ENCODE measurements around the gene GRPEL1.

Gene GRPEL1

DNA sequence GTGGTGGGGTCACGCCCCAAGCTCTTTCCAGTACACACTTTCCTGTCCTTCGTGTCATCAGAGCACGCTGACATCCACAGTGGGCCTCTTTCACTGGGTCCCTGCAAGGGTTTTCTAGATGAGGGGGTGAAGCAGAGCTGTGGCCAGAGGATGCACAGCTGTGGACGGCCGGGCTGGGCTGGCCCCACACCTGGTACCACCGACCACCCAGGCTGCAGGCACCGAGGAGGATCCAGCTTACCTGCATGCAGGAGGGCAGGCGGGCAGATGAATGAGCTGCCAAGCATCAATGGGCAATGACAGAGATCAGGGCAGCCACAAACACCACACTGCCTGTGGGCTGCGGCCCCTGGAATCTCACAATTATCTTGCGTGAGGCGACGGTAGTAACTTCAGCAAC, 9.5 kb upstream of the GRPEL1 start:
- 91% methylated on average over 12 of the region's 12 CpGs for whole genome bisulfite sequencing
- no peak overlapping the region for H3K4ac ChIP-seq (ENCODE audit: low read depth in 1 of 2, low read length in 2 of 2)
- H3K27ac ChIP-seq (ENCODE audit: low read length, poor library complexity, severe bottlenecking): no peak overlapping the region
- H3K27me3 ChIP-seq (ENCODE audit: control insufficient read depth in 1 of 2, insufficient read depth in 1 of 2, low read length in 2 of 2): peaks cover 6 to 30% of the 10 kb centered on the region in 2 experiments
- no peak overlapping the region for H2BK15ac ChIP-seq (ENCODE audit: low read depth, poor library complexity, severe bottlenecking)
- no peak overlapping the region for H3K9ac ChIP-seq (ENCODE audit: low read length)
- H3K23ac ChIP-seq (ENCODE audit: low read length in 2 of 2): no peak overlapping the region
- no peak overlapping the region for H3K14ac ChIP-seq (ENCODE audit: low read length in 2 of 2)
- no peak overlapping the region for H4K91ac ChIP-seq (ENCODE audit: low read length)
- no peak overlapping the region for H4K8ac ChIP-seq (ENCODE audit: low read length)
- no peak overlapping the region for H3K4me2 ChIP-seq (ENCODE audit: low read length, poor library complexity, severe bottlenecking)
- no peak overlapping the region for H2BK5ac ChIP-seq (ENCODE audit: low read depth, low read length, poor library complexity, severe bottlenecking)
- H3K4me1 ChIP-seq (ENCODE audit: control insufficient read depth, insufficient read depth, low read depth, low read length): peaks cover 6% of the 10 kb centered on the region
- H3K36me3 ChIP-seq (ENCODE audit: control insufficient read depth in 1 of 2, insufficient read depth in 2 of 2, low read depth in 1 of 2, low read length in 2 of 2): no peaks in the 10 kb centered on the region
- H2BK12ac ChIP-seq (ENCODE audit: low read length in 2 of 2): no peak overlapping the region
- H3K4me3 ChIP-seq (ENCODE audit: insufficient read depth in 1 of 2, low read depth in 1 of 2, low read length in 2 of 2): no peak overlapping the region
- H2BK120ac ChIP-seq (ENCODE audit: low read depth, low read length): no peak overlapping the region
- H2AK5ac ChIP-seq (ENCODE audit: low read length, severe bottlenecking): no peak overlapping the region
- H2AFZ ChIP-seq (ENCODE audit: low read depth, low read length): no peak overlapping the region
- no peak overlapping the region for H3K18ac ChIP-seq (ENCODE audit: low read depth in 1 of 2, low read length in 2 of 2)
- H3K79me1 ChIP-seq (replicated peaks; ENCODE audit: low read length, poor library complexity, severe bottlenecking): no peaks in the 10 kb centered on the region
- peaks cover 4% of the 10 kb centered on the region for H3K9me3 ChIP-seq (ENCODE audit: control insufficient read depth, low read length)
- DNase-seq: no peak

DNA sequence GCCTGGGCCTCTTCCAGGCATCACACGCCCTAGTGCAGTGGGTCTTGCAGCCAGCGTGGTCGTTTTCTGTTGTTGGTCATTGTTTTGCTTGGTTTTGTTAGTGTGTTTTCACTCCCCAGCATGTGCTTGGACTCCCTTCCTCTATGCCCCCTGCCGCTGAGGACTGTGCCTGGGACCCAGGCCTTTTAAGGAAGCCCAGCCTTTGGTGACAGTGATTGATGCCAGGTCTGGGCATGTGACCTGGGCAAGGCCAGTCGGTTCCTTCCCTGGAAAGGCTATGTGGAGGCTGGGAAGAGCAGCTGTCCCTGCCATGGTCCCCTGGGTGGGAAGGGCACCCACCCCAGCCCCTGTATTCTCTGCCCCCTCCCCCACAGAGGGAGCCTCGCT, 8.8 kb upstream of the GRPEL1 start:
- H3K4ac ChIP-seq (ENCODE audit: low read depth in 1 of 2, low read length in 2 of 2): no peak overlapping the region
- H3K18ac ChIP-seq (ENCODE audit: low read depth in 1 of 2, low read length in 2 of 2): no peak overlapping the region
- H2BK12ac ChIP-seq (ENCODE audit: low read length in 2 of 2): no peak overlapping the region
- H3K79me1 ChIP-seq (replicated peaks; ENCODE audit: low read length, poor library complexity, severe bottlenecking): no peaks in the 10 kb centered on the region
- no peak overlapping the region for H4K91ac ChIP-seq (ENCODE audit: low read length)
- no peak overlapping the region for H4K8ac ChIP-seq (ENCODE audit: low read length)
- no peak overlapping the region for H3K9ac ChIP-seq (ENCODE audit: low read length)
- H2BK120ac ChIP-seq (ENCODE audit: low read depth, low read length): no peak overlapping the region
- no peak overlapping the region for H3K27ac ChIP-seq (ENCODE audit: low read length, poor library complexity, severe bottlenecking)
- no peak overlapping the region for H3K14ac ChIP-seq (ENCODE audit: low read length in 2 of 2)
- H3K27me3 ChIP-seq (ENCODE audit: control insufficient read depth in 1 of 2, insufficient read depth in 1 of 2, low read length in 2 of 2): peaks cover 4 to 32% of the 10 kb centered on the region in 2 experiments
- no peak overlapping the region for H2AFZ ChIP-seq (ENCODE audit: low read depth, low read length)
- H2AK5ac ChIP-seq (ENCODE audit: low read length, severe bottlenecking): no peak overlapping the region
- H2BK5ac ChIP-seq (ENCODE audit: low read depth, low read length, poor library complexity, severe bottlenecking): no peak overlapping the region
- WGBS: 88% methylated on average over 5 of the region's 6 CpGs
- H3K4me2 ChIP-seq (ENCODE audit: low read length, poor library complexity, severe bottlenecking): no peak overlapping the region
- H3K9me3 ChIP-seq (ENCODE audit: control insufficient read depth, low read length): peaks cover 4% of the 10 kb centered on the region
- peaks cover 6% of the 10 kb centered on the region for H3K4me1 ChIP-seq (ENCODE audit: control insufficient read depth, insufficient read depth, low read depth, low read length)
- H3K23ac ChIP-seq (ENCODE audit: low read length in 2 of 2): no peak overlapping the region
- no peaks in the 10 kb centered on the region for H3K36me3 ChIP-seq (ENCODE audit: control insufficient read depth in 1 of 2, insufficient read depth in 2 of 2, low read depth in 1 of 2, low read length in 2 of 2)
- H3K4me3 ChIP-seq (ENCODE audit: insufficient read depth in 1 of 2, low read depth in 1 of 2, low read length in 2 of 2): no peak overlapping the region
- no peak overlapping the region for H2BK15ac ChIP-seq (ENCODE audit: low read depth, poor library complexity, severe bottlenecking)
- no peak for DNase-seq

DNA sequence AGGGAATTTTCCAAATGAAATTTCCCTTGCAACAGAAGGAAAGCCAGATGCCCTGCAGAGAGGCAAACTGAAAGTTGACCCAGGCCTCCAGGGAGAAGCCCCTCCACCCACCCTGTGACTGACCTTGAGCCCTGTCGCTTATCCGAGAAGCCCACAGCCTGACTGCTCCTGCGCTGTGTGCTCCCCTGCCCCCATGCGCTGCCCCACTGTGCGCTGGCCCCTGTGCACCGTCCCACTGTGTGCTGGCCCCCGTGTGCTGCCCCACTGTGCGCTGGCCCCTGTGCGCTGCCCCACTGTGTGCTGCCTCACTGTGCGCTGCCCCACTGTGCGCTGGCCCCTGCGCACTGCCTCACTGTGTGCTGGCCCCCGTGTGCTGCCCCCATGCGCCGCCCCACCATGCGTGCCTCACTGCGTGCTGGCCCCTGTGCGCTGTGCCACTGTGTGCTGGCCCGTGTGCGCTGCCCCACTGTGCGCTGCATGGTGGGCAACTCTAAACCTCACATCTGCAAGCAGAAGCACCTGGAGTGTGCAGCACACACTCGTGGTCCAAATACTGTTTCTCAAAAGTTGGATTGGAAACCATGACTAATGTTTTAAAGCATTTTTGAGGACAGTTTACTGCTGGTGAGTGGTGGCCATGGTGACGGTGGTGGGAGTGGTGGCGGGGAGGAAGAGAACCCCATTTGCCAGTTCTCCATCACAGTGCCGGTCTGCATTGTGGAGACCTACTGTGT, 8.3 kb upstream of the GRPEL1 start:
- Histone ChIP-seq H3K4me1 (ENCODE audit: control insufficient read depth, insufficient read depth, low read depth, low read length) (peaks cover 6% of the 10 kb centered on the region), H3K14ac (ENCODE audit: low read length in 2 of 2) (peak overlapping the region in 1 of 2 experiments; percentile 66), H3K27ac (ENCODE audit: low read length, poor library complexity, severe bottlenecking) (no peak overlapping the region), H2BK120ac (ENCODE audit: low read depth, low read length) (no peak overlapping the region), H2AFZ (ENCODE audit: low read depth, low read length) (no peak overlapping the region), H3K79me1 (replicated peaks; ENCODE audit: low read length, poor library complexity, severe bottlenecking) (no peaks in the 10 kb centered on the region), H2AK5ac (ENCODE audit: low read length, severe bottlenecking) (no peak overlapping the region), H3K36me3 (ENCODE audit: control insufficient read depth in 1 of 2, insufficient read depth in 2 of 2, low read depth in 1 of 2, low read length in 2 of 2) (no peaks in the 10 kb centered on the region), H3K9ac (ENCODE audit: low read length) (no peak overlapping the region), H3K4ac (ENCODE audit: low read depth in 1 of 2, low read length in 2 of 2) (no peak overlapping the region), H2BK12ac (ENCODE audit: low read length in 2 of 2) (peak overlapping the region in 1 of 2 experiments; percentile 42), H4K8ac (ENCODE audit: low read length) (peak overlapping the region; percentile 53), H2BK5ac (ENCODE audit: low read depth, low read length, poor library complexity, severe bottlenecking) (no peak overlapping the region), H3K23ac (ENCODE audit: low read length in 2 of 2) (peak overlapping the region in 1 of 2 experiments; percentile 61), H3K18ac (ENCODE audit: low read depth in 1 of 2, low read length in 2 of 2) (peak overlapping the region in 1 of 2 experiments; percentile 57), H3K27me3 (ENCODE audit: control insufficient read depth in 1 of 2, insufficient read depth in 1 of 2, low read length in 2 of 2) (peaks cover 7 to 32% of the 10 kb centered on the region in 2 experiments), H3K4me3 (ENCODE audit: insufficient read depth in 1 of 2, low read depth in 1 of 2, low read length in 2 of 2) (peak overlapping the region in 1 of 2 experiments; percentile 20), H2BK15ac (ENCODE audit: low read depth, poor library complexity, severe bottlenecking) (no peak overlapping the region), H3K4me2 (ENCODE audit: low read length, poor library complexity, severe bottlenecking) (no peak overlapping the region), H4K91ac (ENCODE audit: low read length) (no peak overlapping the region), H3K9me3 (ENCODE audit: control insufficient read depth, low read length) (peaks cover 4% of the 10 kb centered on the region)
- WGBS: 83% methylated on average over 25 of the region's 25 CpGs
- DNase-seq: peak; percentile 24

DNA sequence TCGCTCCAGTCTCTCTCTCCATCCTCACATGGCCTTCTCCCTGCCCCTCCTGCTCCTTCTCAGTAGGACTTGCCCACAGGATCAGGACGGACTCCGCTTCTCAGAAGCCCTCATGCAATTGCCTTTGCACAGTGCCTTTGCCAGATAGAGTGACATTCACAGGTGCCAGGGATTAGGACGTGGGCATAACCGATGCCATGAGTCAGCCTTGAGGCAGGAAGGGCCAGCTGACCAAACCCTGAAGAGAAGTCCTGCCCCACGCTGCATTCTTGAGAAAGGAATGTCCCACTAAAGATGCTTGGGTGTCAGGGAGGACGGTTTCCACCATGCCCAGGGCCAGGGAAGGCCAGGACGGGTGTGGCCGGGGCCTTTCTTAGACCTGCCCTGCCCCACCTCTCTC, 6.6 kb upstream of the GRPEL1 start:
- no peak overlapping the region for H3K4ac ChIP-seq (ENCODE audit: low read depth in 1 of 2, low read length in 2 of 2)
- H3K4me2 ChIP-seq (ENCODE audit: low read length, poor library complexity, severe bottlenecking): no peak overlapping the region
- H4K91ac ChIP-seq (ENCODE audit: low read length): no peak overlapping the region
- H3K4me3 ChIP-seq (ENCODE audit: insufficient read depth in 1 of 2, low read depth in 1 of 2, low read length in 2 of 2): no peak overlapping the region
- H2BK5ac ChIP-seq (ENCODE audit: low read depth, low read length, poor library complexity, severe bottlenecking): no peak overlapping the region
- no peak overlapping the region for H2BK15ac ChIP-seq (ENCODE audit: low read depth, poor library complexity, severe bottlenecking)
- no peaks in the 10 kb centered on the region for H3K9me3 ChIP-seq (ENCODE audit: control insufficient read depth, low read length)
- no peak overlapping the region for H2BK120ac ChIP-seq (ENCODE audit: low read depth, low read length)
- no peak overlapping the region for H2BK12ac ChIP-seq (ENCODE audit: low read length in 2 of 2)
- H3K9ac ChIP-seq (ENCODE audit: low read length): no peak overlapping the region
- no peak overlapping the region for H2AFZ ChIP-seq (ENCODE audit: low read depth, low read length)
- no peak overlapping the region for H3K27ac ChIP-seq (ENCODE audit: low read length, poor library complexity, severe bottlenecking)
- 77% methylated on average over 7 of the region's 9 CpGs for WGBS
- H3K4me1 ChIP-seq (ENCODE audit: control insufficient read depth, insufficient read depth, low read depth, low read length): peaks cover 8% of the 10 kb centered on the region
- no peak overlapping the region for H2AK5ac ChIP-seq (ENCODE audit: low read length, severe bottlenecking)
- H3K14ac ChIP-seq (ENCODE audit: low read length in 2 of 2): no peak overlapping the region
- H3K23ac ChIP-seq (ENCODE audit: low read length in 2 of 2): no peak overlapping the region
- H3K79me1 ChIP-seq (replicated peaks; ENCODE audit: low read length, poor library complexity, severe bottlenecking): no peaks in the 10 kb centered on the region
- peaks cover 7 to 29% of the 10 kb centered on the region in 2 experiments for H3K27me3 ChIP-seq (ENCODE audit: control insufficient read depth in 1 of 2, insufficient read depth in 1 of 2, low read length in 2 of 2)
- no peak for DNase-seq
- no peaks in the 10 kb centered on the region for H3K36me3 ChIP-seq (ENCODE audit: control insufficient read depth in 1 of 2, insufficient read depth in 2 of 2, low read depth in 1 of 2, low read length in 2 of 2)
- H4K8ac ChIP-seq (ENCODE audit: low read length): no peak overlapping the region
- H3K18ac ChIP-seq (ENCODE audit: low read depth in 1 of 2, low read length in 2 of 2): no peak overlapping the region
